Measurements from ENCODE around the gene MIER2.

GRCh38 chr19:280541-281009, 64.0 kb downstream of the MIER2 start:
- TF ChIP-seq CTCF (IDR thresholded peaks at IDR 0.05; ENCODE audit: low read depth, low read length, poor library complexity, severe bottlenecking) (no peak), EZH2phosphoT487 (IDR thresholded peaks at IDR 0.05; ENCODE audit: borderline replicate concordance, low read length) (no peak)
